Measurements from ENCODE around the gene ENDOV.
A peak's percentile ranks its signal among the peaks of the same experiment; 100 is the strongest.

ENDOV gene

DNA sequence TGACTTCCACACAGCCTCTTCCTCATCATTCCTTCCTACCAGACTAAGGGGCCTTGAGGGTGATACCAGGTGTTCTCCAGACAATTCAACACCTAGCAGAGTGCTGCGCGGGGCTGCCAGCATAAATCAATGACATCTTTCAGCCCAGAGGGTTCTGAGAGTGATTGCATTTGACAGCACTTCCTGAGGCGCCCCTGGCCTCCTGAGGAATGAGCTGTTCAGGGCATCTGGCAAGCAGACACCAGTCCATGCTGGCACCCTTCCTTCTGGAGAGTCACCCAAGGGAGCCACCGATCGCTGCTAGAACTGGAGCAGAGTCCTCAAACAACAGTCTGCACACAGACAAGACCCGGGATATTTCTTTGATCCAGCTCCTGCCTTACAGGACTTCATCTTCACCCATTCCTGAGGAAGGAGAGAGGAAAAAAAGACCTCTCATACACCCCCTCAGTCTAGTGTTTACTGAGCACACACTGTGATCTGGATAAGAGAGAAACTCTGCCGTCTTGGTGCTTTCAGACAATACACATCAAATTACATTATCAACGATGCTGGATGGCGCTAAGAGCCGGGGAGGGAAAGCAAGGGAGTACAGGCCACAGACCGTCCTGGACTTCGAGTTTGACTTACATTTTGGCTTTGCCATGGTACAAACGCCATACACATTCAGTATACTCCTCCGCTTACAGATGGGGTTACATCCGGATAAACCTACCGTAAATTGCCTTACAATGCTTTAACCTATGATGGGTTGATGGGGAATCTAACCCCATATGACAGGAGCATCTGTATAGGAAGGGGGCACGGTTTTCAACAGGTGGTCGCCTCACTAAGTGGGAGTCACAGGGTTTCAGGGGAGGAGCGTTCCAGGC is 38.4 kb downstream of the ENDOV start:
- peak; percentile 53 for DNase-seq

DNA sequence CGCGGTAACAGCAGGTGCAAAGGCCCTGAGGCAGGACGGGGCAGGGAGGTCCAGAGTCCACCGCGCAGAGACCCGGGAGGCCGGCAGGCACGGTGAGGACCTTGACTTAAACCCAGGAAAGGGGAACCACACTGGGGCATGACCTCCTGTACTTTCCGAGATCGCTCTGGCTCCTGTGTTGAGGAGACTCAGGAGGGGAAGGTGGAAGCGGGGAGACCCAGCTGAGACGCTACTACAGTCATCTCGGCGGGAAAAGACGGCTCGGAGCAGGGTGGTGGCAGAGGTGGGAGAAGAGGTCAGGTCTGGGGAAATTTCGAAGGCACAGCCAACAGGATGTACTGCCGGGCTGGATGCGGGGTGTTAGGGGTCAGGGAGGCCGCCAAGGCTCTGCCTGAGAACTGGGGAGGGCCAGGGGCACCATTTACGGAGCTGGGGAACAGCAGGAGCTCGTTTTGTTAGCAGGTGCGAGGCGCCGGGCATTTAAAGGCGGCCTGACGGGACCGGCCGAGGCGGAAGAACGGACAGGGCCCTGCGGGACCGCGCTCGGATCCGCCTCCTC is 39.1 kb downstream of the ENDOV start:
- DNase-seq, result no peak

GRCh38 chr17:80454557-80455335 is 39.8 kb downstream of the ENDOV start:
- peak; percentile 98 for DNase-seq

DNA sequence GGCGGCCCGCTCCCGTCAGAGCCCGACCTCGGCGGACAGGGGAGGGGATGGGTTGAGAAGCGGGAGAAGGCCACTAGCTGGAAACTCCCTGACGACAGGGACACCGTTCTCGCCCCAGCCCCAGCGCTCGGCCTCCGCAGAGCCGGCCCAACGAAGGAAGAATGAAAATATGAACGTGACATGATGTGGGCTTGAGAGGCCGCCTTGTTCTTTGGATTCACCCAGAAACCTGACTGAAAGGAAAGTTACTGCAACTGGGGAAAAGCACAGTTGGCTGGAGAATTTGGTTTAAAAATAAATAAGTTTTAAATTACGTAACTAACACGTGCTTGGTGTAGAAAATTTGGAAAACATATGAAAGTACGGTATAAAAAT is 40.4 kb downstream of the ENDOV start:
- DNase-seq, result no peak

- DNase-seq, result no peak
Observed at GRCh38 chr17:80455784-80456183, 40.8 kb downstream of the ENDOV start.

DNA sequence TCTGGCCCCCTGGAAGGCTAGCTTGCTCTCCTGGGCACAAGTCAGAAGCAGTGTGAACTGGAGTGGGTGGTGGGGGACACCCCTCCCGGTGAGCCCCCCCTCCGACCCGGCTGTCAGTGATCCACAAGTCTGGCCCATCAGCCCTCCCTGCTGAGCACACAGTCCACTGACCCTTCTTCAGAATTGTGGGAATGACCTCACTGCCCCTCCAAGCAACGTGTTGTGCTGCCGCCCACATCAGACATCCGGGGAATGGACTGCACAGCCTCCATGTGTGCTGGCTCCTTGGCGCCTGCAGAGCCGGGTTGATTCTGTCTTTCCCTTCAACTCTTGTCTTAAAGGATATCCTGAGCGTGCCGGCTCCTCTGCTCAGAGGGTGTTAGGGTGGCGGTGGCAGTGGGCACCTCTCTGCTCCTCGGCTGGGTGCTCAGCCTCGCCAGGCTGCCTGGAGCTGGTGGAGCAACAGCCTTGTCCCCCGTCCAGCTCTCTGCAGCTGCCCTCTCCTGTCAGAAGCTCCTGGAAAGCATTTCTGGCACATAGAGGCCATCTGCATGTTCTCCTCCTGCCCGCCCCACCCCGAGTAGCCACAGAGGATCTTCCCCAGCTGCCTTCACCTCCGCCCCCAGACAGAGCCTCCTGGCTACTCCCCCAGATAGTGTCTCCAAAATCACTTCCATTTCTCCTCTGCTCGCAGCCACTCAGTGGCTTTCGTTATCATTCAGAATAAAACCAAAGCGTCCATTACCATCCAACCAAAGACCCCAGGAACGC is 41.7 kb downstream of the ENDOV start:
- DNase-seq, result no peak

- DNase-seq, result no peak
Observed at GRCh38 chr17:80457236-80457856, 42.4 kb downstream of the ENDOV start.

- DNase-seq, result no peak
Observed at GRCh38 chr17:80458016-80458415, 43.0 kb downstream of the ENDOV start.

DNA sequence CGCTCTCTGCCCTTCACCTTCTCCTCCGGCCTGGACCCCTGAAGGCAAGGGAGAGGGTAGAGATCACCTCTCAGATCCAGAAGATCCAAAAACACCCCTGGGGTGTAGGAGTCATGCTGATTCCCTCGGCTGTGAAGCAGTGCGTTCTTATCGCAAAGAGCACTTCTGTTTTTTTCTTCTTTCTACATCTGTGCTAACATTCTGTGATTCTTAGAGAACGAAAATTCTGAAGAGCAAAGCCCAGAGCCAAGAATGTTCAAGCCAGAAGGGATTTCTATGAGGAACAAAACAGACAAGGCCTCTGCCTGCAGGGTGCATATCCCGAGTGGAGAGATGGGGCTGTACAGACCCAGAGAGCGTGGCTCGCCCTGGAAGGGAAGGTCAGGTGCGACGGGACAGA is 44.3 kb downstream of the ENDOV start:
- no peak for DNase-seq

DNA sequence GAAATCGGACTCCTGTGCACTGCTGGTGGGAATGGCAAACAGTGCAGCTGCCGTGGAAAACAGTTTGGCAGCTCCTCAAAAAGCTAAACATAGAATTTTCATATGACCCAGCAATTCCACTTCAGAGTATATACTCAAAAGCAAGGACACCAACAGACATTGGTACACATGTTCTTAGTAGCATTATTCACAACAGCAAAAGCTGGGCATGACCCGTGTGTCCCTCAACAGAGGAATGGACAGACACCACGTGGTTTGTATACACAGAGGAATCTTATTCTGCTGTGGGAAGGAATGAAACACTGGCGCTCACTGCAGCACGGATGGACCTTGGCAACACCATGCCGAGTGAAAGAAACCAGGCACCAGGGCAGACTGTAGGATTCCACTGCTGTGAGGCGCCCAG is 45.5 kb downstream of the ENDOV start:
- no peak for DNase-seq

GRCh38 chr17:80461528-80462160 is 46.7 kb downstream of the ENDOV start:
- no peak for DNase-seq

DNA sequence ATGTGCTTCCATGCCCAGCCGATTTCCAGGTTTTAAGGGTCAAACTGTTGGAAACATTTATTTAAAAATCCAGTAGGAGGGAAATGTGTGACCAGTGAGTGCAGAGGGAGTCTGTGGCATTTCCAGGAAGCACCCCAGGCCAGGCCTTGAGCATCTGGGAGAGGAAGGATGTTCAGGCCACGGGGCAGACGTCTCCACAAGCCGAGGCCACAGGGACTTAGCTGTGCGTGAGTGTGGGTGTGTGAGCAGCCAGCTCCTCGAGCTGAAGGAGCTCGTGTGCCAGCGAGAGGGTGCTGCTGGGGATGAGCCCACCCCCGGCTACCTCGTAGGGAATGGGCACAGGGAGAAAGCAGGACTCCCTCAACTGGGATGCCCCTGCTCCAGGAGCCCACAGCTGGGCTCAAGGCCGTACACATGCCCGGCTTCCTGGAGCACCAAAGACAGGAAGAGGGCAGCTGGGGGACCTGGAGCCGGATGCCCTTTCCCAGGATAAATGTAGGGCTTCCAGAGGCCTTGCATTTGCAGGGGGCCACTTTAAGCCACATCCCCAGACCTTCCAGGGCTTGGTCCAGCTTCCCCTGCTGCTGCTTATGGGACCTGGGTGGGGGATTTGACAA is 48.9 kb downstream of the ENDOV start:
- no peak for DNase-seq

- no peak for DNase-seq
Observed at GRCh38 chr17:80464486-80464885, 49.5 kb downstream of the ENDOV start.

DNA sequence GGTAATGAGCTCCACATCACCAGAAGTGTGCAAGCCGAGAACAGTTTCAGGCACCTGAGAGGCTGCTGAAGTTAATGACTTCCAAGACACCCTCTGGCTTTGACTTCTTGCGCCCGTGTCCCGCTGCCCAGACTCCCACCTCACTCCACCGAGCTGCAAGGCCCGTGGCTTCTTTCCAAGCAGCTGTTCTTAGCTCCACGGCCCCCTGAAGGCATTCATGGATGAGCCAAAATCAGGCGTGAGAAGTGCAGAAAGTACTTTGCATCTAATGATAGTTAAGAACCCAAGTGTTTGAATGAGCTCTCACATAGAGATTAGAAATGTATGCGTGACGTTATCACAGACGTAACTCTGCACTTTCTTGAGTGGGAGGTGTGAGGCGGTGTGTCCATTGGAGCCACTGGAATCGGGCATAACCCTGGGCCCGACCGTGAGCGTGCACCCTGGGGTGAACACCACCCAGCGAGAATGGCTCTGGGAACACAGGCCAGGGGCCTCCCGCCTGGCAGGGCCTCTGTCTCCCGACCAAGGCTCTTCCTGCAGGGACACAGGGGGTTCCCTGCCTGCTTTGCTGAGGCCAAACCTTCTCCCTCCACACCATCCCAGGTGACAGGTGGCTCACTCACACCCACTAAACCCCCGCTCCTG is 50.5 kb downstream of the ENDOV start:
- no peak for DNase-seq

DNA sequence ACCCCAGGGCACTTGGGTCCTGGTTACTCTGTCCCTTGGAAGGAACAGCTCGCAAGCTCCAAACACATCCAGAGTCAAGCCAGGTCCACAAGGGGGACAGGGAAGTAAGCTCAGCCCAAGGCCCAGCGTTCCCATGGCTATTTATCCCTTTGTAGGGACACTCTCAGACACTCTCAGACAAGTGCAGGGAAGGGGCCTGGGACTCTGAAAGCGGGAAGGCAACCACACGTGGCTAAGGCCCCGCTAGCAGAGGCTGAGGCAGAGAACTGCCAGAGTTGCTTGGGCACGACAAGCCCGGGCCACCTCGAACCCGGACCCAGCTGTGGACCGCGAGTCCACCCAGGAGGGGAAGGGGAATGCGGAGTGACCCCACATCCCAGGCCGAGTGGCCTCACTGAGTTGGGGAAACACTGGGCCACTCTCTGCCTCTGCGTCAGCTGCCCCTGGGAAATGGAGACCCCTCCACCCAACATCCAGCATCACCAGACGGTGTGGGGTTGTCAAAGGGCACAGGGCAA is 51.3 kb downstream of the ENDOV start:
- DNase-seq, result no peak

GRCh38 chr17:80468242-80468641 is 53.3 kb downstream of the ENDOV start:
- DNase-seq, result no peak

GRCh38 chr17:80468781-80469493 is 54.0 kb downstream of the ENDOV start:
- DNase-seq, result no peak

DNA sequence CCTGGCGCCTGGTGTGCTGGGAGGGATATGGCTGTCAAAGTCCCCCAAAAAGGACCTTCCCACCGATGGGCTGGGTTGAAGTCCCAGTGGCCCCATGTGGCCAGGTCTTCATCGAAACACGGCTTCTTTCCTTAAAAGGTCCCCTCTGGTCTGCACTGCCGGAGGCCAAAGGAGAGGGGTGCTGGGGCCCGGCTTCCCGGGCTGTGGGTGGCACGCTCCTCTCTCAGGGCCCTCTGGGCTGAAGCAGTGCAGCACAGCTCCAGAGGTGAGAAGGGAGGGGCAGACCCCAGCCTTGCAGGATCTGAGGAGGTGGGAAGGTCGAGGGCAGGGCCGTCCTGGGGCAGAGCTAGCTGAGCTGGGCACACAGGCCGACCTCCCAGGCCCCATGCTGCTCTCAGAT is 54.7 kb downstream of the ENDOV start:
- DNase-seq, result no peak

DNA sequence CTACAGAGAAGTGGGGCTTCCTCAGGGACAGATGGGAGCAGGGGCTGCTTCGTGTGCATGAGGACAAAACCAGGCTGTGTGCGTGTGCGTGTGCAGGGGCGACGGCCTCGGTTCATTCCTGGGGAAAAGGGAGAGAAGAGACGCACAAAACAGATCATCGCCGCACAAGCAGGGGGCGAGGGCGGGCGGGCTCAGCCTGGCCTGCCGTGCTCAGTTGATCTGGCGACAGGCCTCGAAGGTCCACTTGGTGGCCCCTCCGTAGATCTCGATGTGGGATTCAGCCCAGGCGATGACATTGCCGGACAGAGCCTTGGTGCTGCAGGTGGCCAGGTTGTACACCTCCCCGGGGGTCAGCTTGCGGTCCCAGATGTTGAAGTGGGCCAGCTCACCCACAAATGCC is 55.6 kb downstream of the ENDOV start:
- no peak for DNase-seq

- DNase-seq, result no peak
Observed at GRCh38 chr17:80471922-80472321, 57.0 kb downstream of the ENDOV start.

All from NCI-H1436 (cell line).